H9 (cell line): ENCODE results near the gene IFT172. TPM values are rescaled to one million over a fixed set of nuclear protein-coding genes. Genes with fewer than 3 reads are reported as not detected.

ENCODE experiments used
- DNase-seq: peaks from one replicate; pipeline ENCODE4 v3.0.0-alpha.2; 2017
- H2AFZ ChIP-seq: one replicate; pipeline ENCODE4 v1.6.1; 2013; ENCODE audit warnings: mild to moderate bottlenecking, low read length, control low read depth, moderate library complexity
- H2AK5ac ChIP-seq: 2 replicates; pipeline ENCODE4 v1.6.1; 2013; ENCODE audit warnings: low read length, control low read depth, mixed read lengths; ENCODE audit not compliant: insufficient read length
- H2BK120ac ChIP-seq: one replicate; pipeline ENCODE4 v1.6.1; 2013; ENCODE audit warnings: low read depth, mild to moderate bottlenecking, low read length, control low read depth, inconsistent platforms; ENCODE audit not compliant: poor library complexity, severe bottlenecking
- H2BK12ac ChIP-seq: 2 replicates; pipeline ENCODE4 v1.6.1; 2013; ENCODE audit warnings: low read length, control low read depth, mixed read lengths, low read depth; ENCODE audit not compliant: insufficient read length
- H2BK15ac ChIP-seq: 2 replicates; pipeline ENCODE4 v1.6.1; 2013; ENCODE audit warnings: low read depth, low read length, control low read depth
- H2BK20ac ChIP-seq: one replicate; pipeline ENCODE4 v1.6.1; 2013; ENCODE audit warnings: low read depth, mild to moderate bottlenecking, low read length, control low read depth, inconsistent platforms; ENCODE audit not compliant: poor library complexity, severe bottlenecking
- H2BK5ac ChIP-seq: 2 replicates; pipeline ENCODE4 v1.6.1; 2013; ENCODE audit warnings: low read length, control low read depth, mixed read lengths; ENCODE audit not compliant: insufficient read length
- H3K14ac ChIP-seq: 2 replicates; pipeline ENCODE4 v1.6.1; 2013; ENCODE audit warnings: low read length, control low read depth; ENCODE audit not compliant: insufficient read depth
- H3K18ac ChIP-seq: 2 replicates; pipeline ENCODE4 v1.6.1; 2013; ENCODE audit warnings: low read depth, mild to moderate bottlenecking, mixed read lengths, low read length, control low read depth; ENCODE audit not compliant: insufficient read length
- H3K23ac ChIP-seq: 2 replicates; pipeline ENCODE4 v1.6.1; 2013; ENCODE audit warnings: low read length, control low read depth, mixed read lengths, low read depth; ENCODE audit not compliant: insufficient read length
- H3K23me2 ChIP-seq: 2 replicates; pipeline ENCODE4 v1.6.1; 2013; ENCODE audit warnings: low read depth, mild to moderate bottlenecking, mixed read lengths, low read length, control low read depth; ENCODE audit not compliant: insufficient read length, poor library complexity, severe bottlenecking
- H3K27ac ChIP-seq: 2 replicates; pipeline ENCODE4 v1.5.1; 2013; ENCODE audit warnings: low read length, control low read depth, mixed read lengths, low read depth; ENCODE audit not compliant: insufficient read length
- H3K27me3 ChIP-seq: 2 replicates; pipeline ENCODE4 v1.6.1; 2013; ENCODE audit warnings: low read length, control low read depth, inconsistent platforms; ENCODE audit not compliant: insufficient read depth
- H3K4ac ChIP-seq: 2 replicates; pipeline ENCODE4 v1.6.1; 2013; ENCODE audit warnings: low read depth, mild to moderate bottlenecking, control low read depth, inconsistent platforms, low read length, moderate library complexity
- H3K4me1 ChIP-seq: 2 replicates; pipeline ENCODE4 v1.6.1; 2013; ENCODE audit warnings: low read length, control low read depth, inconsistent platforms; ENCODE audit not compliant: insufficient read depth
- H3K4me2 ChIP-seq: 2 replicates; pipeline ENCODE4 v1.6.1; 2013; ENCODE audit warnings: low read length, control low read depth, mixed read lengths; ENCODE audit not compliant: insufficient read length, insufficient read depth
- H3K56ac ChIP-seq: 2 replicates; pipeline ENCODE4 v1.6.1; 2013; ENCODE audit warnings: low read depth, mild to moderate bottlenecking, mixed read lengths, low read length, control low read depth; ENCODE audit not compliant: insufficient read length
- H3K79me1 ChIP-seq: 2 replicates; pipeline ENCODE4 v1.6.1; 2013; ENCODE audit warnings: low read depth, mild to moderate bottlenecking, moderate library complexity, low read length, control low read depth, inconsistent platforms; ENCODE audit not compliant: insufficient read depth, poor library complexity, severe bottlenecking
- H3K79me2 ChIP-seq: 2 replicates; pipeline ENCODE4 v1.6.1; 2013; ENCODE audit warnings: low read length, control low read depth, inconsistent platforms; ENCODE audit not compliant: insufficient read depth
- H3K9ac ChIP-seq: 2 replicates; pipeline ENCODE4 v1.6.1; 2013; ENCODE audit warnings: low read length, control low read depth, mixed read lengths; ENCODE audit not compliant: insufficient read length; ENCODE audit errors: extremely low read depth
- H3K9me3 ChIP-seq: one replicate; pipeline ENCODE4 v1.6.1; 2013; ENCODE audit warnings: low read depth, low read length, inconsistent platforms; ENCODE audit not compliant: control insufficient read depth
- H3T11ph ChIP-seq: one replicate; pipeline ENCODE4 v1.6.1; 2013; ENCODE audit warnings: mild to moderate bottlenecking, low read length, control low read depth, inconsistent platforms
- H4K20me1 ChIP-seq: one replicate; pipeline ENCODE4 v1.6.1; 2013; ENCODE audit not compliant: control insufficient read depth, insufficient read length, insufficient read depth
- H4K5ac ChIP-seq: 2 replicates; pipeline ENCODE4 v1.6.1; 2013; ENCODE audit warnings: low read depth, mild to moderate bottlenecking, mixed read lengths, low read length, control low read depth; ENCODE audit not compliant: insufficient read length
- H4K8ac ChIP-seq: replicated peaks from 2 replicates; pipeline ENCODE4 v1.6.1; 2013; ENCODE audit warnings: low read length, control low read depth, mixed read lengths, low read depth; ENCODE audit not compliant: insufficient read length
- H4K91ac ChIP-seq: 2 replicates; pipeline ENCODE4 v1.6.1; 2013; ENCODE audit warnings: low read depth, mild to moderate bottlenecking, moderate library complexity, mixed read lengths, low read length, control low read depth; ENCODE audit not compliant: insufficient read length
- H3K27ac Mint-ChIP-seq, 3 experiments: 2 replicates in 2 of 3; 3 replicates in 1 of 3; pipeline ENCODE4 v1.8.0; 2020 to 2021; ENCODE audit warnings: mixed read lengths in 3 of 3, mild to moderate bottlenecking in 1 of 3, moderate library complexity in 1 of 3
- H3K27me3 Mint-ChIP-seq: 2 replicates; pipeline ENCODE4 v1.8.0; 2021; ENCODE audit warnings: low read depth, mild to moderate bottlenecking, moderate library complexity, mixed read lengths
- H3K36me3 Mint-ChIP-seq, 3 experiments: 2 replicates in 2 of 3; 3 replicates in 1 of 3; pipeline ENCODE4 v1.8.0; 2020 to 2021; ENCODE audit warnings: low read depth in 3 of 3, mixed read lengths in 3 of 3; ENCODE audit not compliant: insufficient read depth in 1 of 3
- H3K4me1 Mint-ChIP-seq, 2 experiments: 2 replicates each; pipeline ENCODE4 v1.8.0; 2020; ENCODE audit warnings: mixed read lengths in 2 of 2
- H3K4me3 Mint-ChIP-seq, 2 experiments: 2 replicates in 1 of 2; 3 replicates in 1 of 2; pipeline ENCODE4 v1.8.0; 2020 to 2021; ENCODE audit warnings: mild to moderate bottlenecking in 2 of 2, mixed read lengths in 2 of 2, moderate library complexity in 1 of 2
- H3K9me3 Mint-ChIP-seq, 2 experiments: 2 replicates in 1 of 2; 3 replicates in 1 of 2; pipeline ENCODE4 v1.8.0; 2020; ENCODE audit warnings: mild to moderate bottlenecking in 2 of 2, mixed read lengths in 2 of 2, moderate library complexity in 1 of 2
- WGBS: extraction: QIAGEN DNeasy Blood & Tissue Kit; methylation state at CpG from one replicate; pipeline ENCODE4 v1.1.7; 2013; ENCODE audit warnings: missing lambda C conversion rate, low lambda C conversion rate, mixed read lengths; ENCODE audit not compliant: insufficient read length; ENCODE audit errors: extremely low coverage; 5-methylcytosine and 5-hydroxymethylcytosine counted together
- total RNA-seq: library from RNA; stranded (reverse); gene quantifications from 2 replicates; pipeline ENCODE4 v1.2.1, GENCODE V29; 2021
- TF ChIP-seq, protein P1 (sequence below): fragments of 200-600 bp; sonication (generic); conservative IDR thresholded peaks from 3 replicates; pipeline ENCODE4 v1.8.0; 2021; ENCODE audit warnings: antibody characterized with exemption, mild to moderate bottlenecking

The IFT172 gene
- total RNA-seq, 1 experiment from 2014 or later = 15.5 TPM

DNA sequence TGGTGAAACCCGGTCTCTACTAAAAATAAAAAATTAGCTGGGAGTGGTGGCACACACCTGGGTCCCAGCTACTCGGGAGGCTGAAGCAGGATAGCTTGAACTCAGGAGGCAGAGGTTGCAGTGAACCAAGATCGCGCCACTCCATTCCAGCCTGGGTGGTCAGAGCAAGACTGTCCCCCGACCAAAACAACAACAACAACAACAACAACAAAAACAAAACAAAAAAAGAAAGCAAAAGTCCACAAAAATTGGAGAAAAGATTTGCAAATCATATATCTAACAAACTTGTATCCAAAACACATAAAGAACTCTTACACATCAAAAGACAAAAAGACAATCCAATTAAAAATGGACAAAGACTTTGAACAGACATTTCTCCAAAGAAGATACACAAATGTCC lies 90.6 kb downstream of the IFT172 start:
- H3K4me3 Mint-ChIP-seq = no peak overlapping the region
- no peak overlapping the region for H3K18ac ChIP-seq
- H3K14ac ChIP-seq = no peak overlapping the region
- no peak overlapping the region for H2BK5ac ChIP-seq
- no peaks in the 10 kb centered on the region for H3K4me1 Mint-ChIP-seq
- TF ChIP-seq, protein P1, sequence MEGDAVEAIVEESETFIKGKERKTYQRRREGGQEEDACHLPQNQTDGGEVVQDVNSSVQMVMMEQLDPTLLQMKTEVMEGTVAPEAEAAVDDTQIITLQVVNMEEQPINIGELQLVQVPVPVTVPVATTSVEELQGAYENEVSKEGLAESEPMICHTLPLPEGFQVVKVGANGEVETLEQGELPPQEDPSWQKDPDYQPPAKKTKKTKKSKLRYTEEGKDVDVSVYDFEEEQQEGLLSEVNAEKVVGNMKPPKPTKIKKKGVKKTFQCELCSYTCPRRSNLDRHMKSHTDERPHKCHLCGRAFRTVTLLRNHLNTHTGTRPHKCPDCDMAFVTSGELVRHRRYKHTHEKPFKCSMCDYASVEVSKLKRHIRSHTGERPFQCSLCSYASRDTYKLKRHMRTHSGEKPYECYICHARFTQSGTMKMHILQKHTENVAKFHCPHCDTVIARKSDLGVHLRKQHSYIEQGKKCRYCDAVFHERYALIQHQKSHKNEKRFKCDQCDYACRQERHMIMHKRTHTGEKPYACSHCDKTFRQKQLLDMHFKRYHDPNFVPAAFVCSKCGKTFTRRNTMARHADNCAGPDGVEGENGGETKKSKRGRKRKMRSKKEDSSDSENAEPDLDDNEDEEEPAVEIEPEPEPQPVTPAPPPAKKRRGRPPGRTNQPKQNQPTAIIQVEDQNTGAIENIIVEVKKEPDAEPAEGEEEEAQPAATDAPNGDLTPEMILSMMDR = no peak
- H4K5ac ChIP-seq = no peak overlapping the region
- no peak for DNase-seq
- no peak overlapping the region for H2AFZ ChIP-seq
- H3K79me1 ChIP-seq = peaks cover 8% of the 10 kb centered on the region
- H2BK120ac ChIP-seq = no peak overlapping the region
- no peak overlapping the region for H3K4ac ChIP-seq
- H4K91ac ChIP-seq = no peak overlapping the region
- H3K23ac ChIP-seq = no peak overlapping the region
- H3T11ph ChIP-seq = no peak overlapping the region
- H3K56ac ChIP-seq = no peak overlapping the region
- no peaks in the 10 kb centered on the region for H3K9me3 ChIP-seq
- H3K36me3 Mint-ChIP-seq = peaks cover 9 to 30% (median 21%) of the 10 kb centered on the region in 3 experiments; a peak in 6 of 7 replicates
- H3K27me3 Mint-ChIP-seq = no peaks in the 10 kb centered on the region
- H4K8ac ChIP-seq = no peak overlapping the region
- H3K4me2 ChIP-seq = no peak overlapping the region
- H2BK20ac ChIP-seq = no peak overlapping the region
- no peak overlapping the region for H2BK15ac ChIP-seq
- H3K27ac Mint-ChIP-seq = peak overlapping the region in 1 of 3 experiments; percentile 82; a peak in 2 of 7 replicates
- no peaks in the 10 kb centered on the region for H3K23me2 ChIP-seq
- no peak overlapping the region for H3K27ac ChIP-seq
- H3K79me2 ChIP-seq = peaks cover 56% of the 10 kb centered on the region; the same call in 1 of the 2 replicates
- H3K9me3 Mint-ChIP-seq = no peaks in the 10 kb centered on the region
- H2BK12ac ChIP-seq = no peak overlapping the region
- H2AK5ac ChIP-seq = no peak overlapping the region
- no peaks in the 10 kb centered on the region for H4K20me1 ChIP-seq
- H3K4me1 ChIP-seq = no peaks in the 10 kb centered on the region
- H3K9ac ChIP-seq = no peak overlapping the region
- whole genome bisulfite sequencing = no CpG with 5 or more reads among the region's 5 CpGs
- no peaks in the 10 kb centered on the region for H3K27me3 ChIP-seq

Other genes with a start within 250 kb of the IFT172 start
- gene SLC30A3, start 226.7 kb downstream of the IFT172 start, total RNA-seq = 2.5 and 3.4 TPM in 2 replicates
- 0.37 and 0.44 TPM in 2 replicates for gene DNAJC5G, start 214.3 kb downstream of the IFT172 start, total RNA-seq
- 4.6 and 5.0 TPM in 2 replicates for gene TRIM54, start 207.3 kb downstream of the IFT172 start, total RNA-seq
- 0.77 and 1.5 TPM in 2 replicates for gene UCN, start 181.3 kb downstream of the IFT172 start, total RNA-seq
- gene MPV17, start 166.6 kb downstream of the IFT172 start, total RNA-seq = 55.4 and 59.4 TPM in 2 replicates
- 109 TPM in 2 replicates for gene GTF3C2, start 133.0 kb downstream of the IFT172 start, total RNA-seq
- gene EIF2B4, start 119.4 kb downstream of the IFT172 start, total RNA-seq = 62.1 and 67.2 TPM in 2 replicates
- gene SNX17, start 119.1 kb downstream of the IFT172 start, total RNA-seq = 78.1 and 81.1 TPM in 2 replicates
- gene ZNF513, start 109.0 kb downstream of the IFT172 start, total RNA-seq = 24.8 and 26.5 TPM in 2 replicates
- gene PPM1G, start 80.2 kb downstream of the IFT172 start, total RNA-seq = 146 and 150 TPM in 2 replicates
- 140 TPM in 2 replicates for gene NRBP1, start 61.1 kb downstream of the IFT172 start, total RNA-seq
- gene KRTCAP3, start 47.4 kb downstream of the IFT172 start, total RNA-seq = 49.9 and 57.3 TPM in 2 replicates
- gene FNDC4, start 5.5 kb upstream of the IFT172 start, total RNA-seq = 21.1 and 21.5 TPM in 2 replicates
- 0.11 and 0.33 TPM in 2 replicates for gene GCKR, start 7.1 kb upstream of the IFT172 start, total RNA-seq
- gene ZNF512, start 93.3 kb upstream of the IFT172 start, total RNA-seq = 35.6 and 38.2 TPM in 2 replicates
- 1.2 and 1.6 TPM in 2 replicates for gene CCDC121, start 139.3 kb upstream of the IFT172 start, total RNA-seq
- gene GPN1, start 139.3 kb upstream of the IFT172 start, total RNA-seq = 45.5 and 48.5 TPM in 2 replicates
- 28.9 and 30.4 TPM in 2 replicates for gene SUPT7L, start 173.9 kb upstream of the IFT172 start, total RNA-seq
- gene SLC4A1AP, start 174.1 kb upstream of the IFT172 start, total RNA-seq = 18.8 and 20.8 TPM in 2 replicates